NCI-H524 (cell line): ENCODE measurements around the gene MAP1LC3A.
A peak's percentile ranks its signal among the peaks of the same experiment; 100 is the strongest.

ENCODE experiments used
- DNase-seq, 2 experiments: peaks; one replicate each; lab custom pipeline; 2025; lab: John Stamatoyannopoulos, UW

Gene MAP1LC3A

GRCh38 chr20:34577061-34577460, 18.5 kb downstream of the MAP1LC3A start:
- DNase-seq = no peak

DNA sequence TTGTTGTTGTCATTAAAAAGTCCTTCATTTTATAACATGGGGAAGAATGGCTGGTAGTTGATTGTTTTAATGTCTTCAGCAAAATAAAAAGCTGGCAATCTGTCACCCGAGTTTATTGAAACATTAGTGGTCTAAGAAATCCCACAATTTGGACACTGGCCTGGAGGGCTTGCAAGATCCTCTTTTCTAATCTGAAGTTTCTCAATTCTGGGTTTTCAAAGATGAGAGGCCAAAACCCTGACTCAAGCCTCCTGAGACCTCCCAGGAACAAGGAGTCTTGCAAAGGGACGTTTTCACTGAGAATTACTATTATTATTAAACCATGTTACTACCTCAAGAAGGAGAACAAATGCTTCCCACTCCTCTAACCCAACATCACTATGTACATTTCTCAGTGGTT, 19.5 kb downstream of the MAP1LC3A start:
- DNase-seq = no peak

DNA sequence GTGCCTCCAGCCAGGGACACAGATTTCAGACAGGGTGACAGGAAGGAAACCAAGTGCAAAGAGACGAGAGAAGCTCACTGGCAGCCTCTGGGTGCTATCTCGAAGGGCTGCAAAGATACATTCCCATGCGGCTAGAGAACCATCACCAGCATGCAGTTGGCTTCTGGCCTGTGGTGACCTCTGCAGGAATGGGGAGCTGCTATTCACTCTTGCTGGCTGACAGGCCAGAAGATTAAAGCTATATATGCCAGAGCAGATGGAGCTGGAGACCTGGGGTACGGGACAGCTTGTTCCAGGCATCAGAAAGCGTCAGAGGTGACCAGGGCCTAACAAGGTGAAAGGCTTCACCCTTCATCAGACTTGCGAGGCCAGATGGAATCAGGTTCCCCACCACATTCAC, 20.0 kb downstream of the MAP1LC3A start:
- no peak for DNase-seq

DNA sequence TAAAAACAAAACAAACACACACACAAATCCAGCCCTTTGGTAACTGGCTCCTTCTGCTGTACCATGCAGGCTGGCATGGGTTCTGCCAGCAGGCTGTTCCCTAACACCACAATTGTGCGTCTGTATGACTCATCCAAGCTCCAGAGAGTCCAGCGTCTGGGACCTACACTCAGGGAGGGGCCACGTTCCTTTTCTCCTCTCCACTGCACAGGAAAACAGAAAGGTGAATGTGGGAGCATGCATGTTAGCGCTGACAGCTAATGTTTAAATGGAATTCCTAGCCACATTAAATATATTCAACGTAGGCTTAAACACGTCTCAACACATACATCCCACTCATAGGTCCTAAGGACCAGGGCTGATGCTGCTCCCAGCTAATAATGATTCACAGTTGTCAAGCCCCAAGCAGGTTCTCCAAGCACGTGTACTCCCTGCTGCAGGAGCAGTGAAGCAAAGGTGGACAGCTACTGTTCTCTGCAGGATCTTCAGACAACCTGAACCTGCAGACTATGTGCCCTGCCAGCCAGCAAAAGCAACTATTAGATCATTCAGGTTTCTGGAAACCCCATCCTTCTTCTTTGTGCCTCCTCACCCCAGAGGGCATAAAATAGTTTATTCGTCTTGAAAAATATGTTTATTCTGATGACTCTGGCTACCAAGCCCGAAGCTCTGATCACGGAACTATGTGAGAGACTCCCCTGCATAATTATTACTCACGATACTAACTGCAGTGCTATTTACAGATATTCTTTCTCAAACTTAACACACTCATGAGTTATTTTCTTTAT, 20.9 kb downstream of the MAP1LC3A start:
- peak in 1 of 2 experiments; percentile 57 for DNase-seq

GRCh38 chr20:34579979-34580940, 21.7 kb downstream of the MAP1LC3A start:
- no peak for DNase-seq

DNA sequence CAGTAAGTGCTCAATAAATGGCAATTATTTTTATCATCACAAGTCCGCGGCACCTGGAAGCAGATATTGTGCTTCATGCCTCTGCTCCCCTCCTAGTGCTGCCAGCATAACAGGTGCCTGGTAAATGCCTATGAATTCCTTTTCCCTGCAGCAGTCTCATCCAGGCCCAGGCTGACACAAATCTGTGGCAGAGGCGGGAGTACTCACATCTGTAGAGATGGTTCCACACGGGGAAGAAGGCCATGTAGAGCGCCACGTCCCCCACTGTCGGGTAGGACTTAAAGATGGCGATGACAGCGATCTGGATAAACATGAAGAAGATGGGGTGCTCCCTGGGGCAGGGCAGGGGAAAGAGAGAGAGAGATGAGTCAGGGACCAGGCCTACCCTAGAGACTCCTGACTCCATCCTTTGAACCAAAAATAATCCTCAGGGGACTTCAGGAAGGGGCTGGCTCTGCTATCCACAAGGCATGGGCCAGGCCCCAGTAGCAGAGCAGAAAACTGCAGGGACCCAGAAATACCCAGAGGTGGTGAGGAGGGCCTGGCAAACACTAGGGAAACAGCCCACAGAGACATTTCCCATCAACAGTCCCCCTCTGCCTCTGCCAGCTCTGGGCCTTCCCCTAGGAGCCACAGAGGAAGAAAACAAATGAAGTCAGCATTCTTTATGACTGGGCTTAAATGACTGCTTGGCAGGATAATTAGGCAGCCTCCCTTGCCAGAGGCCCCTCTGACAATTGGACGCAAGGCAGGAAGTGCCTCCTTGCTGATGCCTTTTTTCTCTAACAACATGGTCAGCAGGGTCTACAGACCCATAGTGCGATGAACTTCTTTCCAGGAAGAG, 23.0 kb downstream of the MAP1LC3A start:
- DNase-seq = no peak

GRCh38 chr20:34582221-34582620, 23.7 kb downstream of the MAP1LC3A start:
- no peak for DNase-seq

GRCh38 chr20:34582911-34583310, 24.4 kb downstream of the MAP1LC3A start:
- DNase-seq = no peak

DNA sequence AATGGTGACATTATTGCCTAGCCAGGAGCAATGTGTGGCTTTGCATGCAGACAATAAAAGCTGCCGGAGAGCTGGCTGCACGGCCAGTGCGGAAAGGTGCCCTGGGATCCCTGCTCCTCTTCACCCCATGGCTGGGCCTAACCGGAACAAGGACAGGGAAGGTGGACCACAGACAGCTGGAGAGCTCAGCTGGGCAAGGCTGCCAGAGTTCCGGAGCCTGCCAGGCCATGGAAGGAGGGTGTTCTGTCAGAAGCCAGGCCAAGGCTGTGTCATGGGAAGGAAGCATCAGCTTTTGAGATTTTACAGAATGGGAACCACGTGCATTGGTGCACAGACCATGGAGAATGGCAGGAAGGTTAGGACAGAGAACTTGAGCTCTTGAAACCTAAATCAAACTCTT, 25.0 kb downstream of the MAP1LC3A start:
- no peak for DNase-seq

DNA sequence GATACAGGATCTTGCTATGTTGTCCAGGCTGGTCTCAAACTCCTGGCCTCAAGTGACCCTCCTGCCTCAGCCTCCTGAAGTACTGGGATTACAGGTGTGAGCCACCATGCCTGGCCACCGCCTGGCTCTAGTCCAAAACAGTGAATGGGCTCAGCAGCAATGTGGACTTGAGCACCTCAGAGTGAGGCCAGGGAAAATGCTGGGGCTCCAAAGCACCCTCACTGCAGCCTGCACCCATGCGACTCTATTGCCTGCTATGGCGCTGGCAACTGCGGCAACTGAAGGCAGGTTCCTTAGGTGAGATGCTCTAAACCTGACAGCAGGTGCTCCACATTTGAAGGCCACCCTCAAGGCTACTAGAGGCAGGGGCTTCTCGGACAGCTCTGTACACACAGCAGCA, 26.5 kb downstream of the MAP1LC3A start:
- no peak for DNase-seq

DNA sequence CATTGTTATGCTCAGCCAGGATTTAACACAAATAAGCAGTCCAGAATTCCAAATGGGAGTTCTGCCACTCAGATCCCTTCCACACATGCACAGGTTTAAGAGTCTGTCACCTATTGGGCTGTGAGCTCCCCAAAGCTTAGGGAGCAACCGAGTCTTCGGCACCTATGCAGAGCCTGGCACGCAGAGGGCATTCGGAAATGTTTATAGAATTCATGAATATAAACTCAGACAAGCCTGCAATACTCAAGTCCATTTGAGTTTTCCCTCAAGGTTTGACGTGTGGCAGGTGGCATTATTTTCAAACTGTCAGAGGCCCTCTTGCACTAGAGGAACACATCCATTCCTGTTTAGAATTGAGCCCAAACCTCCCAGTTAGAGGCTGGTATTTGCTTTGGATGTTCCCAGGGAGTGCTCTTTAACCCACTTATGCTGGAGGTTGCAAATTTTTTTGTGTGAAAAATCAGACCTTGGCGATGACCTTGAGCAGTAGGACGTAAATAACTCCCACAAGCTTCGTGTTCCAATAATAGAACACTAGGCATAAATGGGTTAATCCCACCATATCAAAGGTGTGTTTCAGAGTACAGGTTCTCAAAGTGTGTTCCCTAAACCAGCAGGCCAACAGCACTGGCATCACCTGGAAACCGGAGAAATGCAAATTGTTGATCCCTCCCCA, 28.1 kb downstream of the MAP1LC3A start:
- no peak for DNase-seq

DNA sequence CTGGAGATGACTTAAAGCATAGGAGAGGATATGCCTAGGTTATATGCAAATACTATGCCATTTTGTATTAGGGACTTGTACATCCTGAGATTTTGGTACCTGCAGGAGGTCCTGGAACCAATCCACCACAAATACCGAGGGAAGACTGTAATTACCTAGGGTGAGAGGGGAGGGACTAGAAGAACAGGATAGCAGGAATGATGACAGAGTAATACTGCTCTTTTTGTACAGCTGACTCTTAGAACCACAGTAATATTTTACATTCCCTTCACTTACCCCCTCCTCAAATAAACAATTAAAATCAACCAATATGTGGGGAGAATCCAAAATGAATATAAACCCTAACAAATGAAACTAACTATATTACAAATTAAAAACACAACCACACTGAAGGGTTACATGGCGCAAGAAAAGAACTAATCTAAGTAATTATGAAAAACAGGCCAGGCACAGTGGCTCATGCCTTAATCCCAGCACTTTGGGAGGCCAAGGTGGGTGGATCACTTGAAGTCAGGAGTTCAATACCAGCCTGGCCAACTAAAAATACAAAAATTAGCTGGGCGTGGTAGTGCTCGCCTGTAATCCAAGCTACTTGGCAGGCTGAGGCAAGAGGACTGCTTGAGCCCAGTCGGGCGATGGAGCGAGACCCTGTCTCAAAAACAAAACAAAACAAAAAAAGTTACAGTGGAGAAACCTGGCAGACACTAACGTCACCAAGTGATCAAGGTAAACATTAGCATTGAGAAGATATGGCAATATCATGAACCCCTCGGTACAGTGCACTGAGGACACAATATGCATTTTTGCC, 37.1 kb downstream of the MAP1LC3A start:
- no peak for DNase-seq

DNA sequence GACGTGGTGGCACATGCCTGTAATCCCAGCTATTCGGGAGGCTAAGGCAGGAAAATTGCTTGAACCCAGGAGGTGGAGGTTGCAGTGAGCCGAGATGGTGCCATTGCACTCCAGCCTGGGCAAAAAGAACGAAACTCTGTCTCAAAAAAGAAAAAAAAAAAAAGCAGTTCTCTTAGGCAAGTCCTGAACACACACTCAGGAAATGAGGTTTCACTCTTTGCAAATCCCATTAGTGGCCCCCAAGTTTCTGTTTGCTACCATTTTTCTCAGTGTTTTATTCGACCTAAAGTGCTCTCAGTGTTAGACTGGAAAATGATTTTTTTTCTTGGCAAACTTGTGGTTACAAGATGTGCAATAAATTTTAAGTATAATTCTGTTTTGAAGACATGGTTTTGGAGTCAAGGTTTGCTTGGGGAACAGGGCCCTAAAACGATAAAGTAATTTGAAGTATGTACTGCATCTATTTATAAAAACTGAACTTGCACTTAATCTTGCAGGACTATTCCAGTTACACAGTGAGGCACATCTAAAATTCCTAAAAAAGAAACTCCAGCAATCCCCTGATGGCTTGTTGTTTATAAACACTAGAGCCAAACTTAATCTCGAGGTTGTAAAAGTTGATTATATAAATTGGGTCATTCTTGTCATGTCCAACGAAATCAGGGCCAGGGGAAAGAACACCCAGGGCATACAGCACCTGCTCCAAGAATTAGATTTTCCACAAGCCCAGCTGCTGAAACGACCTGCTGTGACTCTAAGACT, 42.6 kb downstream of the MAP1LC3A start:
- no peak for DNase-seq

DNA sequence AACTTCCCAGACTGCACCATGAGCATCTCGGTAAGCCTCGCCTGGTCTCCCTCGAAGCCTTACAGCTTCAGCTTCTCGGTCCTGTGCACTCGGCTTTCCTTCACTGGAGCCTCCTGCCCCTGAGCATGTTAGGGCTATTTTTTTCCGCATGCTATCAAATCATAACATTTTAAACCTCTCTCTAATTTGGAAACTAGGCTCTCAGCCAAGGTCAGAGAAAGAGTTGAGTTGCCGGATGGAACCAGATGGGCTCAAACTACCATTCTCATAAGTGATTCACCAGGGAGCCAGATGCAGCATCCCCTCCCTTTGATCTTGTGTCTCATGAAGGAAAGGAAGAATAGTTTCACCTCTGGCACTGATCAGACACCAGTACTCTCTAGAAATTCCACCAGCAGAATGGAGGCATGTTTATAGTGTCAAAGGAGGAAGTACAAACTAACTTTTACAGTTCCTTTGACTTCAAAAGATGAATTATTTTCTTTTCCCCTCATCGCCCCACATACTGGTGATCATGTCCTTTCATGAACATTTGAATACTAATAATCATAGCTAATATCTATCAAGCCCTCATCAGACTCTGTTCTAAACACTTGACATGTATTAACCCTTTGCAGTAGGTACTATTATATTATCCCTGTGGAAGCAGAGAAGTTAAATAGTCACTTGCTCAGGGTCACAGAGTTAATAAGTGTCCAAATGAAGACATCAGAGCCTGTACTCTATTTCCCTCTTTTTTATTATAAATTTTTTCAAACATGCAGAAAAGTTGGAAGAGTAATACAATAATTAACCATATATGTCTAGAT, 46.7 kb downstream of the MAP1LC3A start:
- DNase-seq = peak; percentile 77 to 89

DNA sequence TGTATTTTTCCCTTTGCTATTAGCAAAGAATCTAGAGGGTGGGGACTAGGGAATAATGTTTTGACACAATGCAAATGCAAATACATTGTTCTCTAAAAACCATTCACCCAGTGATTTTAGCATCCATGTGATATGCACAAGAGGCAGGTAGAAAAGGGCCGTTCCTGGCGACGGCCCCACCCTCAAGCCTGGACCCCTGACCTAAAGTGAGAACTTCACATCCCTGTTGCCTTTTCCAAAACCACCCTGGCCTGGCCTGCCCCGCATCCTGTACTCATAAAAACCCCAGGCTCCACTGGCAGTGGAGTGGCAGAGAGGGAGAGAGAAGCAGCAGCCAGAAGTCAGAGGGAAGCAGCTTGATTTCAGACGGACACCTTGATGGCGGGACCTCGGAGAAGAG, 48.5 kb downstream of the MAP1LC3A start:
- DNase-seq = no peak
